NCI-H1417 (cell line): ENCODE data around the gene ADCY1.

ENCODE experiments used
- DNase-seq, 3 experiments: peaks; one replicate each; lab custom pipeline; 2025; lab: John Stamatoyannopoulos, UW

Gene ADCY1

GRCh38 chr7:45576249-45576929 is 2.2 kb downstream of the ADCY1 start:
- no peak for DNase-seq

GRCh38 chr7:45578022-45578421 is 3.9 kb downstream of the ADCY1 start:
- DNase-seq, result no peak

DNA sequence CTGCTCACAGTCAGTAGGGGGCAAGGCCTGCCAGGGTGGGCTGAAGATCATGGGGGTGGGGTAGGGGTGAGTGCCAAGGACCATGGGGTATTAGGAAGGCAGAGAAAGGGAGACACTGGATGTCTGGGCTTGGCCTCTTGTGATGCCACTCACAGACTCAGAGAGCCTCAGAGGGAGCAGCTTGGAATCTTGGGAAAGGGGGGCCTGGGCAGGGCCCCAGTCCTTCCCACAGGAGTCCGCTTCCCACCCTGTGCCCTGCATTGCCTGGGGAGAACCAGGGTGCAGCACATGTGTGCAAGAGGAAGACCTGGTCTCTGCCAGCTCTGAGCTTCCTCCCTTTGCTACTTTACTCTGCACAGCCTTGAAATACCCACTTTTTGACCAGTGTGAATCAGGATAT is 4.3 kb downstream of the ADCY1 start:
- no peak for DNase-seq

GRCh38 chr7:45579391-45579801 is 5.2 kb downstream of the ADCY1 start:
- DNase-seq, result no peak

- peak in 1 of 3 experiments; percentile 19 for DNase-seq
Observed at GRCh38 chr7:45580053-45580872, 6.1 kb downstream of the ADCY1 start.

- no peak for DNase-seq
Observed at GRCh38 chr7:45581271-45581780, 7.2 kb downstream of the ADCY1 start.

- no peak for DNase-seq
Observed at GRCh38 chr7:45582136-45582749, 8.1 kb downstream of the ADCY1 start.

DNA sequence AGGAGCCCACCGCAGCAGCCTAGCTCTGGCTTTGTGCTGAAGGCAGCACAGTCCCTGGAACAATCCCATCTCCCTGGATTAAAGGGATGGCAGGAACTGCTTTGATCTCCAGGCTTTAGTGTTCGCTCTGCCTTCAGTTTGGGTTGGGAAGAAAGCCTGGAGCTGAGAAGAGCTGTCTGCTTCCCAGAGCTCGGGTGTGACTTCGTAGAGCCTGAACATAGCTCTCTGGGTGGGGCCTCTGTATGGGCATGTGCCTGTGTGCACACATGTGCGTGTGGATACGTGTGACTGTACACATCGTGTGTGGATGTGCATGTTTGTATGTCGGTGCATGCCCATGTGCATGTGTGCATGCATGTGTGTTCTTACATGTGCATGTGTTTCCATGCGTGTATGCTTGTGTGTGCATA is 8.7 kb downstream of the ADCY1 start:
- no peak for DNase-seq

DNA sequence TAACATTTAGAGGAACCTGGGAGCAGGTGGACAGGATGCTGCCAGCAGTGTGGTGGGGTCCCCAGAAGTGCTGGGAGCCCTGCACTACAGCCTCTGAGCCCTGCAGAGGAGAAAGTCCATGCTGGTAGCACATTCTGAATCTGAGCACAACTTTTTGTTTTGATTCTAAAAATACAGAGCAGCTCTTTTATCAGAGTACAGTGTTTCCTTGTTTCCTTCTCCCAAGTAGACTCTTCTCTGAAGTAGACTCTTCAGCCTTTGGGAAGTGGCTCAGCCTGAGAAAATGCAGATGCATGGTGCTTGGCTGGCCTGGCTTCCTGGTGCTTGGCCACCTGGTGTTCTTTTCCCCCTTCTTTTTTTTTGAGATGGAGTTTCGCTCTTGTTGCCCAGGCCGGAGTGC is 9.1 kb downstream of the ADCY1 start:
- DNase-seq, result no peak

GRCh38 chr7:45584261-45585210 is 10.4 kb downstream of the ADCY1 start:
- DNase-seq, result no peak

DNA sequence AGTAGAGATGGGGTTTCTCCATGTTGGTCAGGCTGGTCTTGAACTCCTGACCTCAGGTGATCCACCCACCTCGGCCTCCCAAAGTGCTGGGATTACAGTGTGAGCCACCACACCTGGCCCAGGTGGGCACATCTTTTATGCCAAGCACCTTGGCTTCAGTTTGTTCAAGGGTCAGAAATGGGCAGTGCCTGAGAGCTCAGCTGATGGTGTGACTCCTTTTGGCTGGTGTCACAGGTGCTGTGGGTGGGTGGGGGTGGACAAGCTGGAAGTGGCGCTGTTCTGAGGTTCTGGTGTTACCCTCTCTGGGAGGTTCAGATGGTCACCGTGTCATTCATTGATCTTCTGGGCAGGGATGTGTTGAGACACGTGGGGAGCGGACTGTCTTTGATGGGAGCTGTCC is 11.5 kb downstream of the ADCY1 start:
- no peak for DNase-seq

- DNase-seq, result peak in 1 of 3 experiments; percentile 46
Observed at GRCh38 chr7:45586542-45587520, 12.7 kb downstream of the ADCY1 start.

DNA sequence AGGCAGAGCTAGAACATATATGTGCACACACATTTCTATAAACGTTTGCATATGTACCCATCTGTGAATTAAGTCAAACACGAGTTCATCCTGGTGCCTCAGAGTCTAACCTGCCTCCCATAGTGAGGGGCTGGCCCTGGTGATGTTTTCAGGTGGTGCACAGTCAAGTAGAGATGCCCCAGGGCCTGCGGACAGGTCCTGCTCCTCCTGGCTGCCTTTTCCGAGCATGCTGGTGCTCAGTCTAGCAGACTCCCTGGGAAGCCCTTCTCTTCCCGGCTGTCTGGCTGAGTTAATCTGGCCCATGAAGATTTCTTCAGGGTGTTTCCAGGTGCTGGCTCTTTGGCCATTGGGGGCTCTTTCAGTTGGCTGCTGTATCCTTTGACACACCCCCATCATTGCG is 14.3 kb downstream of the ADCY1 start:
- no peak for DNase-seq

DNA sequence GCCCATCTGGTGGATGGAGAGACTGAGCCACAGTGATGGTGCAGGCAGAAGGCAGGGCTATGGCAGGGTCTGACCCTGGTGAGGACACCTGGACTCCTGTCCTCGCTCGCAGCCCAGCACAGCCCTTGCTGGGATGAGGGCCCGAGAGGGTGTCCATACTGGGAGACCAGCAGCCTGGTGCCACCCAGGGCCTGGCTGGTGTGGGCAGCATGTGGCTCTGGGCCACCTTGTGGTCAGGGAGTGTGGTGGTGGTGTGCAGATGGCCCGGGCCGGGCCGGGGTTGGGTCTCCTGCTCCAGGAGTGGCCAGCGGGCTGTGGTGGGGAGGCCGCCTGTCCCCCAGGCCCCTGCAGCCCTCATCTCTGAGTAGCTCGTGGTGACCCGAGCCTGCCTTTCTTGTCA is 14.9 kb downstream of the ADCY1 start:
- no peak for DNase-seq

- DNase-seq, result no peak
Observed at GRCh38 chr7:45589915-45590678, 15.9 kb downstream of the ADCY1 start.

DNA sequence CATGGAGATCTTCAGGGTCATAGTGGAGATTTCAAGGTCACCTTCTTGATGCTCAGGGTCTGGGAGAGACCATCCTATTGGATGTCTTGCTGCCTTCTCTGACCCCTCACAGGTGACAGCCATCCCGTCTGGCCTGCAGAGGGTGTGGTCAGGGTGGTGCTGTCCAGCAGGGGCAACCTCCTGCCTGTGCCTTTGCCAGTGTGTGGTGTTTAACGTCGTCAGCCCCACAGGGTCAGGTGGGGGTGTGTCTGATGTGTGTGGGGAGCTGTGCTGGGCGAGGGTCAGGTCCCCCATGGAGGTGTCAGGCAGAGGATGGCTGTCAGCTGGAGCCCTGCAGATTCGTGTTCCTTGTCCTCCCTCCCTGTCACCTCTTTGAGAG is 16.5 kb downstream of the ADCY1 start:
- no peak for DNase-seq

- DNase-seq, result no peak
Observed at GRCh38 chr7:45591101-45591906, 17.1 kb downstream of the ADCY1 start.

- DNase-seq, result no peak
Observed at GRCh38 chr7:45592230-45592991, 18.2 kb downstream of the ADCY1 start.
